HFFc6 (cell line): Measurements from ENCODE around the gene TGFBI. TPM values are rescaled to one million over a fixed set of nuclear protein-coding genes. Genes with fewer than 3 reads are reported as not detected.

Experiments used
- DNase-seq: peaks from one replicate; pipeline ENCODE4 v3.0.0-alpha.2; 2018
- H3K27ac Mint-ChIP-seq: 2 replicates; pipeline ENCODE4 v1.8.0; 2020; ENCODE audit warnings: mild to moderate bottlenecking, mixed read lengths
- H3K27me3 Mint-ChIP-seq: 2 replicates; pipeline ENCODE4 v1.8.0; 2021; ENCODE audit warnings: mild to moderate bottlenecking, moderate library complexity, mixed read lengths; ENCODE audit not compliant: insufficient read depth
- H3K36me3 Mint-ChIP-seq: 2 replicates; pipeline ENCODE4 v1.8.0; 2021; ENCODE audit warnings: low read depth, mixed read lengths
- H3K4me1 Mint-ChIP-seq: 2 replicates; pipeline ENCODE4 v1.8.0; 2020; ENCODE audit warnings: low read depth, mixed read lengths
- H3K4me3 Mint-ChIP-seq: 2 replicates; pipeline ENCODE4 v1.8.0; 2020; ENCODE audit warnings: mild to moderate bottlenecking, moderate library complexity, mixed read lengths
- H3K9me3 Mint-ChIP-seq: 2 replicates; pipeline ENCODE4 v1.8.0; 2020; ENCODE audit warnings: mild to moderate bottlenecking, mixed read lengths
- total RNA-seq, 6 experiments: library from RNA; stranded (reverse); fragmentation: NEBNext Ultra II Directional; extraction: Animal tissue kit (Norgen Biotek cat#: 25700); gene quantifications; 2 replicates in 1 of 6; 3 replicates in 5 of 6; pipeline ENCODE4 v1.2.3, GENCODE V29; 2021
- TF ChIP-seq, protein P1 (sequence below): fragments of 200-600 bp; sonication (generic); IDR thresholded peaks from 2 replicates; pipeline ENCODE4 v1.5.0; 2021; ENCODE audit warnings: antibody characterized with exemption, mild to moderate bottlenecking

The TGFBI gene
- total RNA-seq, 6 experiments from 2014 or later, result 529 to 911 (median 784) TPM

- Mint-ChIP-seq H3K9me3 (no peaks in the 10 kb centered on the region), H3K27me3 (no peaks in the 10 kb centered on the region; the same call in 1 of the 2 replicates), H3K4me3 (no peak overlapping the region), H3K36me3 (no peaks in the 10 kb centered on the region), H3K4me1 (peaks cover 17% of the 10 kb centered on the region), H3K27ac (peak overlapping the region; percentile 62; the same call in 1 of the 2 replicates)
- TF ChIP-seq, protein P1, sequence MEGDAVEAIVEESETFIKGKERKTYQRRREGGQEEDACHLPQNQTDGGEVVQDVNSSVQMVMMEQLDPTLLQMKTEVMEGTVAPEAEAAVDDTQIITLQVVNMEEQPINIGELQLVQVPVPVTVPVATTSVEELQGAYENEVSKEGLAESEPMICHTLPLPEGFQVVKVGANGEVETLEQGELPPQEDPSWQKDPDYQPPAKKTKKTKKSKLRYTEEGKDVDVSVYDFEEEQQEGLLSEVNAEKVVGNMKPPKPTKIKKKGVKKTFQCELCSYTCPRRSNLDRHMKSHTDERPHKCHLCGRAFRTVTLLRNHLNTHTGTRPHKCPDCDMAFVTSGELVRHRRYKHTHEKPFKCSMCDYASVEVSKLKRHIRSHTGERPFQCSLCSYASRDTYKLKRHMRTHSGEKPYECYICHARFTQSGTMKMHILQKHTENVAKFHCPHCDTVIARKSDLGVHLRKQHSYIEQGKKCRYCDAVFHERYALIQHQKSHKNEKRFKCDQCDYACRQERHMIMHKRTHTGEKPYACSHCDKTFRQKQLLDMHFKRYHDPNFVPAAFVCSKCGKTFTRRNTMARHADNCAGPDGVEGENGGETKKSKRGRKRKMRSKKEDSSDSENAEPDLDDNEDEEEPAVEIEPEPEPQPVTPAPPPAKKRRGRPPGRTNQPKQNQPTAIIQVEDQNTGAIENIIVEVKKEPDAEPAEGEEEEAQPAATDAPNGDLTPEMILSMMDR, result no peak
- no peak for DNase-seq
Measured at GRCh38 chr5:135986401-135986800, 42.4 kb upstream of the TGFBI start.

DNA sequence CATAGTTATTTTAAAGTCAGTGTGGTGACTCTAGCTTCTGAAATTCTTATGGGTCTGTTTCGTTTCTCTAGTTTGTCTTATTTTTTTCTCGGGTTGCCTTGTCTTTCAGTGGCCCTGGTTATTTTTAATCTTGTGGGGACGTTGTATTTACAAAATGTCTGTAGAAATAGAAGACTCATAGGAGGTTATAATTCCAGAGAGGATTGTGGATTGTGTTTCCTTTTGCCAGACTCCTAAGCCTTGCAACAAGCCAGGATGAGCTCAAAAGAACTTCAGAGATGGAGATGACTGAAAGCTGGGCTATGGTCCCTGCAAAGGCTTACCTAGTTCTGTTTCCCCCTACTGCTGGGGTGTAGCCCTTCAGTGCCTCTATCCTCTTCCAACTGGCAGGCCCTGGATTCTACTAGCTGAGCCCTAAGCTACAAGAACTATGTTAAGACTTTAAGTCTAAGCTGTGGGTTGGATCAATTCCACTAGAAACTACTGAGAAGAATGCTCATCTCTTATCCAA is 41.8 kb upstream of the TGFBI start:
- DNase-seq, result no peak
- peaks cover 17% of the 10 kb centered on the region for H3K4me1 Mint-ChIP-seq
- peak overlapping the region; percentile 62 for H3K27ac Mint-ChIP-seq
- H3K4me3 Mint-ChIP-seq, result no peak overlapping the region
- TF ChIP-seq, protein P1, result no peak
- H3K9me3 Mint-ChIP-seq, result no peaks in the 10 kb centered on the region
- no peaks in the 10 kb centered on the region for H3K36me3 Mint-ChIP-seq
- no peaks in the 10 kb centered on the region; the same call in 1 of the 2 replicates for H3K27me3 Mint-ChIP-seq

DNA sequence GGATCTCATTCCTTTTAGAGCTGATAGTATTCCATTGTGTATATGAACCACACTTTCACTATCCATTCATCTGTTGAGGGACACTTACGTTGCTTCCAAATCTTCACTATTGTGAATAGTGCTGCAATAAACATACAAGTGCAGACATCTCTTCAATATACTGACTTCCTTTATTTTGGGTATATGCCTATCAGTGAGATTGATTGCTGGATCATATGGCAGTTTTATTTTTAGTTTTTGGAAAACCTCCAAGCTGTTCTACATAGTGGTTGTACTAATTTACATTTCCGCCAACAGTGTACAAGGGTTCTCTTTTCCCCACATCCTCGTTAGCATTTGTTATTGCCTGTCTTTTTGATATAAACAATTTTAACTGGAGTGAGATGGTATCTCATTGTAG is 40.2 kb upstream of the TGFBI start:
- no peak overlapping the region for H3K27ac Mint-ChIP-seq
- no peaks in the 10 kb centered on the region; the same call in 1 of the 2 replicates for H3K27me3 Mint-ChIP-seq
- no peak overlapping the region for H3K4me3 Mint-ChIP-seq
- no peaks in the 10 kb centered on the region for H3K36me3 Mint-ChIP-seq
- DNase-seq, result no peak
- H3K9me3 Mint-ChIP-seq, result no peaks in the 10 kb centered on the region
- H3K4me1 Mint-ChIP-seq, result peaks cover 25% of the 10 kb centered on the region
- TF ChIP-seq, protein P1, result no peak

DNA sequence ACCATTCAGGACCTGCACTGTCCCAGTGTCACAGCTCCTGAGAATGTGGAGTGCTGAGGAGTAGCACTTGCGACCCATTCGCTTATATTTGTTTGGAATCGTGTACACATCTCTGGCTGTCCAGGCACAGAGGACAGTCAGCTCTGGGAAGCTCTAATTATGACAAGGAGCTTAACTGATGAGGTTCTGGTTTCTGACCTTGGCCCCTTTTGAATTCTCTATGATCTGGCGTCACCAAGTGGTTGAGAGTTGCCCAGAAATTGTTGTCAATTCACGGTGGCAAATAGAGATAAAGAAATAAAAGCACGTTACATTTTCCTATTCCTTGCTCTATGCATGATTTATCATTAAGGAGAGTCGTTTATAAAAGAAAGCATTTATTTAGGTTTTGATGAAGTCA is 39.1 kb upstream of the TGFBI start:
- Mint-ChIP-seq H3K27ac (no peak overlapping the region), H3K27me3 (no peaks in the 10 kb centered on the region; the same call in none of the 2 replicates), H3K4me1 (peaks cover 37% of the 10 kb centered on the region), H3K36me3 (no peaks in the 10 kb centered on the region), H3K4me3 (no peak overlapping the region), H3K9me3 (no peaks in the 10 kb centered on the region)
- TF ChIP-seq, protein P1, result no peak
- DNase-seq, result no peak

GRCh38 chr5:135990528-135991255 is 38.1 kb upstream of the TGFBI start:
- no peak for DNase-seq
- Mint-ChIP-seq H3K27ac (no peak overlapping the region), H3K27me3 (no peaks in the 10 kb centered on the region; the same call in none of the 2 replicates), H3K4me3 (no peak overlapping the region), H3K36me3 (no peaks in the 10 kb centered on the region), H3K4me1 (peaks cover 47% of the 10 kb centered on the region), H3K9me3 (no peaks in the 10 kb centered on the region)
- TF ChIP-seq, protein P1, result no peak
